GM21723 (cell line): ENCODE measurements around the gene ATP9B.

ENCODE experiments used
- ATAC-seq: cut with Tn5 transposase; IDR thresholded peaks from one replicate; pipeline ENCODE4 v1.9.1; 2021; ENCODE audit warnings: mild to moderate bottlenecking, moderate library complexity; ENCODE audit not compliant: unreplicated experiment

The ATP9B gene

DNA sequence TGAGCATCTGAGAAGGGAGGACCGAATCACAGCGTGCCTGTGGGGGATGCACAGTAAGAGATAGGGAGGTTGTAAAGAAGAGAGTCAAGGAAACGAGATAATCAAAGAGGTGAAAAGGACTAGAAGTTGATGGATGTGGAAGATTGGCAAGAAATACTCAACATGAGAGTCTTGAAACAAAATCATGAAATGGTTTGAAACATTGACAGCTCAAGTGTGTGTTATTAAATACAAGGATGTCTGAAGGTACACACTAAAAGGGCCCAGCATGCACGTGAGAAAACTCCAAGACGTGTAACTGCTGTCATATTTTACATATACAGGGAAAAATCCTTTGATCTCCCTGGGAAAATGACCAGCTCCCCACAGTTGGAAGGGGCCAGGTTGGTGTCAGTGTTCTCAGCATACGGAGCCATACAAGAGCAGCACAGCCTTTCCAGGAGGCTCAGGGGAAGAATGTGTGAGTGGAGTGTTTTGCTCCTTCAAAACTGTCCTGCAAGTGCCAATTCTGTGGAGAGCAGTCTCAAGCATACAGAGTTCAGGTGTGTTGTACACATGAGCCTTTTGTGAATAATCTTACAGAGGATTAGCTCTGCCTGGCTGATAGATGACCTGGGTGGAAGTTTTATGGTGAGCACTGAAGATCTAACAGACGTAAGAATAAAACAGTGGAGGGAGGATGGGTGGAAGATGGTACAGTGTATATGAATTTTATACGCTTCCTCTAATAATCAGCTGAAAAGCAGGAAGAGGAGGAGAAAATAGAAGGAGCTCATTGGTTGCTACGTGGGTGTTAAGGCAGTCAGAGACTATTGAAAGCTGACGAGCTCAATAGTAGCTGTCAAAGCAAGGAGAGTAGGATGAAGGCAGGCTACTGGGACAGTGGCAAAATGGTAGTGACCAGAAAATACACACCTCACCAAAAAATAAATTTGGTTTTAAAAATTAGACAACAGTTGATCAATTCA is 126.8 kb downstream of the ATP9B start:
- ATAC-seq = no peak

DNA sequence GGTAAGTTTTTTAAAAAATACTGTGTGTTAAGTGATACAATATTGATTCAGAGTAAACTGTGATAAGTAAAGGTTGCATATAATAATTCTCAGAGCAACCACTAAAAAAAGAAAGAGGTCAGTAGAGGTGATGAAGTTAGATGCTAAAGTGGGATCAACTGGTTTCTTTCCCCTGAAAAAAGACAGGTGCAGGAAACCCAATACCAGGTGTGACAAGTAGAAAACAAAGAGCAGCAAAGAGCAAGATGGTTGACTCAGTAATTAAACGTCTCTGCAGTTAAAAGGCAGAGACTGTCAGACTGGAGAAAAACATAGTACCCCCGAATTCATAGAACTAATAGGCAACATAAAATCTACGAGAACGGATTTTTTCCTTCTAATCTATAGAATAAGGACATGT is 128.3 kb downstream of the ATP9B start:
- no peak for ATAC-seq

DNA sequence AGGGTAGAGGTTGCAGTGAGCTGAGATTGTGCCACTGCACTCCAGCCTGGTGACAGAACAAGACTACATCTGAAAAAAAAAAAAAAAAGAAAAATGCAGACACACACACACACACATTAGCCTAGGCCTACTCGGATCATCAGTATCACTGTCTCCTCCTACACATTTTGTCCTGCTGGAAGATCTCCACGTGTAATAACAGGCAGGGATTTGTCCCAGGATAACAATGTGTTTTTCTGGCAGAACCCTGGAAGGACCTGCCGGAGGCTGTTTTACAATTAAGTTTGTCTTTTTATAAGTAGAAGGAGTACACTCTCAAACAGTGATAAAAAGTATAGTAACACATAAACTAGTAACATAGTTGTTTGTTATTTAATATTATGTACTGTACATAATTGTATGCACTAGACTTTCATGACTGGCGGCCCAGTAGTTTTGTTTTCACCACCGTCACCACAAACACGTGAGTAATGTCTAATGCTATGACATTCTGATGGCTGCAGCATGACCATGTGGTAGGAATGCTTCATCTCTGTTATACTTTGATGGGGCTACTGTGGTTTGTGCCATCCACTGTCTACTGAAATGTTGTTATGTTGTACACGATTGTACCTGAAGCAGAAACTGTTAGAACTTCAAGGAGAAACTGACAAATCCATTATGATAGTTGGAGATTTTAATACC is 130.6 kb downstream of the ATP9B start:
- ATAC-seq = no peak

DNA sequence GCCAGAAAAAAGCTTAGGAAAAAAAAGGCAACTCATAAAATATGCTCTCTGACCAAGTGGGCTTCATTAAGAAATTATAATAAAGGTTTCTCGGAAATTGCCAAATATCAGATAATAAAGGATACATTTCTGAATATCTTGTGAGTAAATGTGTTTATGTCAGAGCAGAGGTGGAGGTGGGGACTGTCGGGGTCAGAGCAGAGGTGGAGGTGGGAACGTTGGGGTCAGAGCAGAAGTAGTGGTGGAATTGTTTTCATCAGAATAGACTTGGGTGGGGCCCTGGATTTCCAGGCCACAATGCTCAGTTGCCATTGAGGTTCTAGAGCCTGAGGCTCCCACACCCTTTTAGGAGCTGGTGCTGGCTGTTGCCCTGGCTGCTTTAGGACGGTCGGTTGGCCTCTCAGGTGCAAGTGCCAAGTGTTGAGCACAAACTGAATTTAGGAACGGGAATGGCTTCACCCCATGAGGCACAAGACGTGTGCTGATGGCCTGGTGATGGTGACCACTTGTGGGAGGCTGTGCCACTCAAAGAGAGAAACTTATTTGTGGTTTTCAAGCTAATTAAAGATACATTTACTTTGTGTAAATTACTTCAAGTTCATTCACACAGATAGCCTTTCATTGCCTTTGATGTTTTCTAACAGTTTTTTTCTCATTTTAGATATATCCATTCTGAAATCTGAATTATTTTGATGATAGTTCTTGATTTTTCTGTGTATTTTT is 131.5 kb downstream of the ATP9B start:
- no peak for ATAC-seq

DNA sequence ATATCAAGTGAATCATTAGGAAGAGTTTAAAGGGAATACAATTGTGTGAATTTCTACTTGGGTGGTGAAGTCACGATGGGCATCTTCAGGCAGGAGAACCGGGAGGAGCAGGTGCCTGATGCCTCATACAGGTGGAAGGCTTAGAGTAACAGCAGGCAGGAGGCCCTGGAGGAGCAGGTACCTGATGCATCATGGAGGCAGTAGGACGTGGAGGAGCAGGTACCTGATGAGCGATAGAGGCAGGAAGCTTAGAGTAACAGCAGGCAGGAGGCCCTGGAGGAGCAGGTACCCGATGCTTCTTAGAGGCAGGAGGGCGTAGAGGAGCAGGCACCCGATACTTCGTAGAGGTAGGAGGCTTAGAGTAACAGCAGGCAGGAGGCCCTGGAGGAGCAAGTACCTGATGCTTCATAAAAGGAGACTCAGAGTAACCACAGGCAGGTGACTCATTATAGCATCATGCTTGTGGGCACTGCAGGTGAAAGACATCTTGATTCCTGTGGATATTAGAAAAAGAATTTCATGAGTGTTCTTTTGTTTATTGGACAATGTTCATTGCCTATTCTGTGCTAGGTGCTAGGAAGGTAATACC is 133.9 kb downstream of the ATP9B start:
- ATAC-seq = no peak

DNA sequence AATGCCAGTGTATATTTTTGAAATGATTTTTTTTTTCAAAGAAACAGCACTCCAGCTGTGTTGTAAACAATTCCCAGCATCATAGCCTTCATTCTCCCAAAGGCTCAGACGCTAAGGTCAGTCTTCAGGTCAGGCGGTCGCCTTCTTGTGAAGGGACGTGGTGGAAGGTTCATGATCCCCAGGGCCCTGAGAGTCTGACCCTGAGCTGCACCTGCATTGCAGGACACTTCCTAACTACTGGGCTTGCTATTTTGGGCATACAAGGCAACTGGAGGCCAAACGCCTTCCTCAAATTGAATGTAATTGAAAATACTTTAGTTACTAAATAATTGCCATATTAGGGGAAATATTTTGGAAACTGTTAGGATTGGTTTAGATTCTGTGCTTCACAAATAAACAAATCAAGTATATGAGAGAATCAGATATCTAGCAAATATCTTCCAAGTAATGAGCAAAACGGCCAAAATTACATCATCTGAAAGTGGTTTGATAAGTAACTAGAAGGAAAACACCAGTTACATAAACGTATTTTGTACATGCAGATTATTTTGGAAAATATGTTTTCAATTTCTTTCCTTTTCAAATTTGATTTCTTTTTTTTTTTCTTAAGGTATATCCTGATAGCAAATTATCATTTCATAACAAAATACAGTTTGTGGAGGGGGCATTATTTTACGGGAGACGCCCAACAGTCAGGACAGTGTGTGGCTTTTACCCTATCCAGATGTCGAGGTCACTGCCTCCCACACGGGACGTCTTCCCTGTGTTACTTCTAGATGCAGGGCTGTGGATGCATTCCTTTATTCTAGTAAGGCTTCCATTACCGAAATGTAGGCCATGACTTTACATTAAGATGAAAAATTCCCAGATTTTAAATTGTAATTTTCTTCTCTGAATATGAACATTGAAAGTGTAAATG is 136.0 kb downstream of the ATP9B start:
- no peak for ATAC-seq

DNA sequence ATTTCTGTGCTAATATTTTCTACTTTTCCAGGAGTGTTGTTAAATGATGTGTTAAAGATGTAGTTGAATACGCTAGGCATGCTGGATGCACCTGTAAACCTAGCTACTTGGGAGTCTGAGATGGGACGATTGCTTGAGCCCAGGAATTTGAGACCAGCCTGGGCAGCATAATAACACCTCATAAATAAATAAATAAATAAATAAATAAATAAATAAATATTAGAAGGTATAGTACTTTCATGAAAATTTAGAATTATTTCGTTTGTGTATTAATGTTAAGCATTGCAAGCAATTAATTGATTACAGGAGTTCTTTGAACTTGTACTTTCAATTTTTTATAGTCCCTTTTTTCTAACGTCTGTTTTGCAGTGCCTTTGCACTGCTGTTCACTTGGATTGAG is 137.2 kb downstream of the ATP9B start:
- no peak for ATAC-seq

DNA sequence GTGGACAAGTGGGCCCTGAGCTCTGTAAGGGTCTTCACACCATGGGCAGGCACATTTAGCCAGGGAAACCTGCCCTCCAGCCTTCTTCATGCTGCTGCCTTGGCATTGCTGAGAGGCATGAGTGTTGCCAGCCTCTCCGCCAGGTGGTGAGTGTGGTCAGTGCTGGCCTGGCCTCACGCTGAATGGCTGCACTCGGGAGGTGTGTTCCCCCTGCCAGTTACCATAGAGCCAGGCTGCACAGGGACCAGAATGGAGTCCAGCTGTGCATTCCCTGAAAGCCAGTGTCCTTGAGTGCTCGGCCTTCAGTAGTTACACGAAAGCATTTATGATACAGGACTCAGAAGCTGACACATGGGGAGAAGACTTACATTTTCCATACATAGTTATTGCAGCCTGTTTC is 139.7 kb downstream of the ATP9B start:
- ATAC-seq = no peak

DNA sequence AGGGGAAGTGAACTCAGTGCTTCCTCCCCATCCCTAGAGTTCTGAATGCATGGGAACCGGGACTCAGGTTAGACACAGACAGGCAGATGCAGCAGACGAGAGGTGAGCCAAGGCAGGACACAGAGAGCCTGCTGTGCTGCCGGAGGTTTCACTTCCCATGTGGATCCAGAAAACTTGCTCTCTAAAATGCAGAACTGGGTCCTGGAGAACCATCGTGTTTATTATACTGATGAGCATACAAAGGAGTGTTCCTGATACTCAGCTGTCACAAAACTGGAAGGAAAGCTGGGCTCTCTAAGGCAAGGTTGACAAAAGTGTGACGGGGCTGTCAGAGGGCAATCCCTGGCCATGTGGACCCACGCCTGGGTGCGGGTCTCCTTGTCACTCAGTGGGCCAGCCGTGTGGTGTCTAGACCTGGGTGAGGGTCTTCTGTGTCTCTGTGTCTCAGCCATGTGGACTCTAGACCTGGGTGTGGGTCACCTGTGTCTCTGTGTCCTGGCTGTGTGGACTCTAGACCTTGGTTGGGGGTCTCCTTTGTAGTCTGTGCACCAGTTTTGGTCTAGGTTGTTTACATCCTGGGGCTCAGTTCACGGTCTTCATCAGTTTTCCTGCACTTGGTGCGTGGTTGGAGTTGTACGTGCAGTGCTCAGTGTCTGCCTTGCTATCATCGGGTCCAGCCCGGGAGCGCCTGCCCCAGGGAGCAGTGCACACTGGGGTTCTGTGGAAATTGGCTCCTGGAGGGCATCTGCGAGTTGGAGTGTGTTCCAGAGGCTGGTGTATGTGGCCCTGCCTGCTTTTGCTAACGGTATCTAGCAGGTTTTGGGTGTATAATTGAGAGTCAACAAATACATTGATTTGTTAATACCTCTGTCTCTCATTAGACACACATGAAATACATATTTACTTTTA is 141.1 kb downstream of the ATP9B start:
- no peak for ATAC-seq

DNA sequence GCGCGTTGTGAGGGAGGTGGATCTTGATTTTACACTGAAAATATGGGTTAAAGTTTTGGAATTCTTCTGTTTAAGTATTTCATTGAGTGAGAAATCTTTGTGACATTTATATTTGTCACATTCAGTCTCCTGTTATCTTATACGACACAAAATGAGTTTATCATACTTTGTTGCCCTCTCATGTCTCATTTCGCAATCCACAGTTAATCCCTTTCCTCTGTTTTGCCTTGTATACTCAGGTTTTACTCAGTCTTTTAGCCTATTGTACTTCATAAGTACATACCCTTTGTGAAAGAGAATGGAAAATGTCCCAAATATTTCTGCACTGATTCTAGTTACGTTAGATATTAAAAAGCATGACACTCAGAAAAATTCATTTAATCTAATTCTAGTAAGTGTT is 142.7 kb downstream of the ATP9B start:
- no peak for ATAC-seq

DNA sequence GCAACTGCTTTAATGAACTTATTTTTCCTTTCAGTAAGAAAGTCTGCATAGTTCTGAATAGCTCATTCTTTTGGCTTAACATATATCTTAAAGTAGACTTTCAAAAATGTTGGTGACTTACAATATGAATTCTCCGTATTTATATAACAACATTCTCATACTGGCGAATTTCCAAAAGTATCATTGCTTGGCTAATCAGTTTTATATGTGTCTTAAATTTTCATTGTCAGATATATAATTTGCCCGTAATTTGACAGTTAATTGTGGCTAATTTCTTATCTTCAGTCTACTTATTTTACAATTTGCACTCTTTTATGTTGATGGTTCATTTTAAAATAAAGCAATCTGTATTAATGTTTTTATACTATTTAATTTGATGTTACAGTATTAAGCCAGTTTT is 144.9 kb downstream of the ATP9B start:
- no peak for ATAC-seq

DNA sequence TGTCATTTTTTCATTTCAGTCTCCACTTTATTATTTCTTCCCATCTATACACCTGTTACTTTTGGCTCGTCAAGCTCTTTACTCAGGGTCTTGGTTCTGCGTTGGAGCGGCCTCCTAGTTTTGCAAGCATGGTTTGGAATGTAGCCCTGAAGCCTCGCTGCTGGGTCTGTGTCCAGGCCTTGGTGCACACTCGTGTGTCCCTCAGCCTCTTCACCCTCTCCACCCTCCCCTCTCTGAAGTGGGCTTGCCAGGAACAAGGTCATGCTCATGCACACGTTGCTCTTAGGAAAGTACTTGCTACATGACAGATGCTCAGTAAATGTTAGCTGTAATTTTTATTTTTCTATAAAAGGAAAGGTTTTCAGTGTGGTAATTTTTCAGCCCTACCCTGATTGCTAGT is 147.0 kb downstream of the ATP9B start:
- no peak for ATAC-seq

DNA sequence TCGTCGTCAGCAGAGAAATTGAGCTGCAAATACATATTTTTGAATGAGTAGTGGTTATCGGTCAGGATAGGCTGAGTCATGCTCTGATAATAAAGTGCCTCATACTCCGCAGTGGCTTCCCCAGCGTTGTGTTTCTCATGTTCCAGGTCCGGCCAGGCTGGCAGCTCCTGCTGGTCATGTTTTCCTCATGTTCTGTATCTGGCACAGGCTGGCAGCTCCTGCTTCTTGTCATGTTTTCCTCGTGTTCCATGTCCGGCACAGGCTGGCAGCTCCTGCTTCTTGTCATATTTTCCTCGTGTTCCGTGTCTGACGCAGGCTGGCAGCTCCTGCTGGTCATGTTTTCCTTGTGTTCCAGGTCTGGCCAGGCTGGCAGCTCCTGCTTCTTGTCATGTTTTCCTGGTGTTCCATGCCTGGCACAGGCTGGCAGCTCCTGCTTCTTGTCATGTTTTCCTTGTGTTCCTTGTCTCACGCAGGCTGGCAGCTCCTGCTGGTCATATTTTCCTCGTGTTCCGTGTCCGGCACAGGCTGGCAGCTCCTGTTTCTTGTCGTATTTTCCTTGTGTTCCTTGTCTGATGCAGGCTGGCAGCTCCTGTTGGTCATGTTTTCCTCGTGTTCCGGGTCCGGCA is 148.9 kb downstream of the ATP9B start:
- no peak for ATAC-seq

DNA sequence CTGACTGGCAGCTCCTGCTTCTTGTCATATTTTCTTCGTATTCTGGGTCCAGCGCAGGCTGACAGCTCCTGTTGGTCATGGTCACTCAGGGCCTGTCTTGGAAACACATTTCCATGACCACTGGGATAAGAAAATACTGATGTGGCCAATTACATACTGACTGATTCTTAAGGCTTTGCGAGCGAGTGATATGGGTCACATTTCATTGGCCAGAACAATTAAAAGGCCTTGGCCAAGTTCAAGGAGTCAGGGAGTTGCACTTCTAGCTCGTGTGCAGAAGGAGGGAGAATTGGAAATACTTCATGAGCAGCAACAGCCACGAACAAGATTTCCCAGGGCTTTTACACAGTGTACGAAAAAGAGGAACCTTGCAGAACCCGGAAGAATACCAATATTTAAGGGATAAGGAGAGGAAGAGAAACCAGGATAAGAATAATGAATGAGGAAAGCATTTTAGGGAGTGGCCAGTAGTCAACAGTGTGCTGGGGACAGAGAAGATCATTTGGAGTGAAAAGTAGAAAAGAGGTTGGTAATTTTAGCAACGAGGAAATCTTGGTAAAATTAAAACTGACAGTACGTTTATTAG is 149.5 kb downstream of the ATP9B start:
- no peak for ATAC-seq

DNA sequence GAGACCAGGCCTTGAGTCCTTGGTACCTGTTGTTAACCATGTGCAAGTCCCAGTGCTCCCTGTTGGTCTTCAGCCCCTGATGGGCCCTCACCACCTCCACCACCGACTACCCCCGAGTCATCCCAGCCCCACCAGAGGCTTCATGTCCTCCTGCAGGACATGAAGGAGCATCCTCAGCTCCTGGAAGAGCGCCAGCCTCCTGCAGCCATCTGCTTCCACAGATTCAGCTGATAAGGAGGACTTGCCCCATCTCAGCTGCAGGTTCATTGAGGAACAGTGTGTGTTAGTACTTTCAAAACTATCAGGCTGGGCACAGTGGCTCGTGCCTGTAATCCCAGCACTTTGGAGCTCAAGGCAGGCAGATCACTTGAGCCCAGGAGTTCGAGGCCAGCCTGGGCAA is 151.9 kb downstream of the ATP9B start:
- ATAC-seq = no peak

DNA sequence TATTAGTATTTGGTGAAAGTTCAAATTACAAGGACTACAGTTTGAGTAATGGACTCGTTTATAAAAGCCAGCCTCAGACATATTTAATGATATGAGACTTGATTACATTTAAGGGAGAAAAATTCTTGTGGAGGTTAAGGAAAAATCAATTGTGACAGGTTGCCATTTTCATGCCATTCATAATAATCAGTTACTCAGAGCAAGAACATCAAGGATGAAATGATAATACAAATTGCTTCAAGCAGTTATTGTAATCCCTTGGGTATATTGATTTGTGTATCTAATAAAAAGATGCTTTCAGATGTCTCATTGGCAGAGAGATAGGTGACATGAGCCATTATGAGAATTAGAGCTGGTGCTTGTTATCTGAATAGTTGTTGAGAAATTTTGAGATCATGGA is 153.6 kb downstream of the ATP9B start:
- ATAC-seq = no peak

DNA sequence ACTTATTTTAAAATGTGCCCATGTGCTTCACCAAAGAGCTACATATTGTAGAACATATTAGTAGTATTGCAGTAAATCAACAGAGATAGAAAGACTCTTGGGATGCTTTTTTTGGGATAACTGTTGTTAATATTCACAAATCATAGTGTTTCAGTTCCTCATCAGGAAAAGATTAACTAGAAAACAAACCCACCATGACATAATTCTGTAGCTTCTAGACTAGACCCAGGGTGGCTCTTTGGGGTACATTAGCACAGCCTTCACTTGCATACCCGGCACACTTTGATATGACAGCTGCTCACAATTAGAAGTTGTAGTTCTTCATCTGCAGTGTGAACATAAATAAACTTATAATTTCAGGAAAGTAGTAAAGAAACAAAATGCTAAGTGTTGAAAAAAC is 154.2 kb downstream of the ATP9B start:
- ATAC-seq = no peak

DNA sequence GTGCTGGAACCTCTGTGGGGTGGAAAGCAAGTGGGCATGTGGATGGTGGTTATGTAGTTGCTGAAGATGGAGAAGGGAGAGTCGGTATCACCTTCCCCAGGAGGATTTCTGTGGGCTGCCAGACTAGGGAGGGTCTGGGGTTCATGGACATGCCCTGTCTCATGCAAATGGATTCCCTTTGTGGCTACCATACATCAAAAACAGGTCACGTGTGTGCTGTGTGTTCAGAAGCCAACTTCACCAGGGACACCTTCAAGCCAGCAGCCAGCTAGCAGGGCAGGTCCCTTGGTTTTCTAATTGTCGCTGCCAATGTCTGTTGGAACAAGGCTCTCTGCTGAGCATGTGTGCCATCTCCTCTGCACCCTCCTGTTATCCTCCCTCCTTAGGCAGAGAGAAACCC is 155.2 kb downstream of the ATP9B start:
- ATAC-seq = no peak
